Adipocyte (in vitro differentiated cells): Measurements from ENCODE around the gene APMAP.
"Not testable (repeated sequence)": the region's sequence is repeated elsewhere in the genome, so short reads cannot be mapped to it uniquely, and the experiment has no call there.

ENCODE experiments used
- DNase-seq: peaks from one replicate; pipeline ENCODE4 v3.0.0-alpha.2; 2015; ENCODE audit warnings: low read depth
- H3K27me3 ChIP-seq: replicated peaks from 2 replicates; pipeline ENCODE4 v1.7.0; 2013; ENCODE audit warnings: mild to moderate bottlenecking, low read length, moderate library complexity; ENCODE audit not compliant: control insufficient read depth, insufficient read depth
- H3K36me3 ChIP-seq: 2 replicates; pipeline ENCODE4 v1.7.0; 2013; ENCODE audit warnings: low read length, mild to moderate bottlenecking, moderate library complexity; ENCODE audit not compliant: control insufficient read depth, insufficient read depth, severe bottlenecking
- H3K4me1 ChIP-seq: 2 replicates; pipeline ENCODE4 v1.7.0; 2013; ENCODE audit warnings: mild to moderate bottlenecking, low read length, moderate library complexity; ENCODE audit not compliant: control insufficient read depth, insufficient read depth
- H3K4me3 ChIP-seq: 2 replicates; pipeline ENCODE4 v1.7.0; 2013; ENCODE audit warnings: mild to moderate bottlenecking, low read length, moderate library complexity
- H3K9ac ChIP-seq: 2 replicates; pipeline ENCODE4 v1.7.0; 2013; ENCODE audit warnings: mild to moderate bottlenecking, low read length, moderate library complexity
- H3K9me3 ChIP-seq: 2 replicates; pipeline ENCODE4 v1.7.0; 2013; ENCODE audit warnings: mild to moderate bottlenecking, low read length, moderate library complexity; ENCODE audit not compliant: control insufficient read depth

Gene APMAP

DNA sequence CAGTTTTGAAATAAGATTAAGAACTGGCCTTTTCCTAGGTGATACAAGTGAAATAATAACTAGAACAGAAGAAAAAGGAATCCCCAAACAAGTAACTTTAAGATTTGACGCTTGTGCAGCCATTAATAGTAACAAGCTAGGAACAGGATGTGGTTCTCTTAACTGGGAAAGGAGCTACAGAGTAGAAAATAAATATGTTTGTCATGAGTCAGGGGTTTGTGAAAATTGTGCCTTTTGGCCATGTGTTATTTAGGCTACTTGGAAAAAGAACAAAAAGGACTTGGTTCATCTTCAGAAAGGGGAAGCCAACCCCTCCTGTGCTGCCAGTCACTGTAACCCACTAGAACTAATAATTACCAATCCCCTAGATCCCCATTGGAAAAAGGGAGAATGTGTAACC is 60.7 kb downstream of the APMAP start:
- not testable (repeated sequence) for H3K9ac ChIP-seq, H3K4me1 ChIP-seq, H3K9me3 ChIP-seq, DNase-seq, H3K36me3 ChIP-seq, H3K4me3 ChIP-seq
- H3K27me3 ChIP-seq = peaks cover 11% of the 10 kb centered on the region

DNA sequence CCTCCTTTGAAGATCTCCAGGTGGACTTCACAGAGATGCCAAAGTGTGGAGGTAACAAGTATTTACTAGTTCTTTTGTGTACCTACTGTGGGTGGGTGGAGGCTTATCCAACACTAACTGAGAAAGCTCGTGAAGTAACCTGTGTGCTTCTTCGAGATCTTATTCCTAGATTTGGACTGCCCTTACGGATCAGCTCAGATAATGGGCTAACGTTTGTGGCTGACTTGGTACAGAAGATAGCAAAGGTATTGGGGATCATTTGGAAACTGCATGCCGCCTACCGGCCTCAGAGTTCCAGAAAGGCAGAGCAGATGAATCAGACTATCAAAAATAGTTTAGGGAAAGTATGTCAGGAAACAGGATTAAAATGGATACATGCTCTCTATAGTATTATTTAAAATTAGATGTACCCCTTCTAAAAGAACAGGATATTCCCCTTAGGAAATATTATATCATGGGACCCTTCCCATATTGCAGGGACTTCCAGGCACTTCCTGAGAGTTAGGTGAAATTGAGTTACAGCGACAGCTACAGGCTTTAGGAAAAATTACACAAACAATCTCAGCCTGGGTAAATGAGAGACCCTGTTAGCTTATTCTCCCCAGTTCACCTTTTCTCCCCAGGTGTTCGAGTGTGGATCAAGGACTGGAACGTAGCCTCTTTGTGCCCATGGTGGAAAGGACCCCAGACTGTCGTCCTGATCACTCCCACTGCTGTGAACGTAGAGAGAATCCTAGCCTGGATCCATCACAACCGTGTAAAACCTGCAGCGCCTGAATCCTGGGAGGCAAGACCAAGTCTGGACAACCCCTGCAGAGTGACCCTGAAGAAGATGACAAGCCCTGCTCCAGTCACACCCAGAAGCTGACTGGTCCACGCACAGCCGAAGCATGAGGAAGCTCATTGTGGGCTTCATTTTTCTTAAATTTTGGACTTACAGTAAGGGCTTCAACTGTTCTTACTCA is 61.5 kb downstream of the APMAP start:
- H3K9me3 ChIP-seq, H3K9ac ChIP-seq, H3K4me3 ChIP-seq, DNase-seq, H3K4me1 ChIP-seq, H3K36me3 ChIP-seq: not testable (repeated sequence)
- H3K27me3 ChIP-seq = peaks cover 11% of the 10 kb centered on the region

DNA sequence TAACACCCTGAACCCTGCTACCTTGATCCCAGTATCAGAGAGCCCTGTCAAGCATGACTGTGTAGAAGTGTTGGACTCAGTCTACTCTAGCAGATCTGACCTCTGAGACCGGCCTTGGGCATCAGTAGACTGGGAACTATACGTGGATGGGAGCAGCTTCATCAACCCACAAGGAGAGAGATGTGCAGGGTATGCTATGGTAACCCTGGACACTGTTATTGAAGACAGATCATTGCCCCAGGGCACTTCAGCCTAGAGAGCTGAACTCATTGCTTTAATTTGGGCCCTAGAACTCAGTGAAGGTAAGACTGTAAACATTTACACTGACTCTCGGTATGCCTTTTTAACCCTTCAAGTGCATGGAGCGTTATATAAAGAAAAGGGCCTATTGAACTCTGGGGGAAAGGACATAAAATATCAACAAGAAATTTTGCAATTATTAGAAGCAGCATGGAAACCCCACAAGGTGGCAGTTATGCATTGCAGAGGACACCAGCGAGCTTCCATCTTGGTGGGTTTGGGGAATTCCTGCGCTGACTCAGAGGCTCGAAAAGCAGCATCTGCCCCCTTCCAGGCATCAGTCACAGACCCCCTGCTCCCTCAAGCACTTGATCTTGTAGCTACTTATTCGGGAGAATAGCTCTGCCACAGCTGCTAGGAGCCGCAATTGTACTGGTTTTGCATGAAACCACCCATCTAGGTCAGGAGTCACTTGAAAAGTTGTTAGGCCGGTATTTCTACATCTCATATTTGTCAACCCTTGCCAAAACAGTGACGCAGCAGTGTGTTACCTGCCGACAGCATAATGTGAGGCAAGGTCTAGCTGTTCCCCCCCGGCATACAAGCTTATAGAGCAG is 62.5 kb downstream of the APMAP start:
- not testable (repeated sequence) for H3K4me3 ChIP-seq, H3K4me1 ChIP-seq, H3K9me3 ChIP-seq, DNase-seq, H3K36me3 ChIP-seq, H3K9ac ChIP-seq
- peaks cover 11% of the 10 kb centered on the region for H3K27me3 ChIP-seq

DNA sequence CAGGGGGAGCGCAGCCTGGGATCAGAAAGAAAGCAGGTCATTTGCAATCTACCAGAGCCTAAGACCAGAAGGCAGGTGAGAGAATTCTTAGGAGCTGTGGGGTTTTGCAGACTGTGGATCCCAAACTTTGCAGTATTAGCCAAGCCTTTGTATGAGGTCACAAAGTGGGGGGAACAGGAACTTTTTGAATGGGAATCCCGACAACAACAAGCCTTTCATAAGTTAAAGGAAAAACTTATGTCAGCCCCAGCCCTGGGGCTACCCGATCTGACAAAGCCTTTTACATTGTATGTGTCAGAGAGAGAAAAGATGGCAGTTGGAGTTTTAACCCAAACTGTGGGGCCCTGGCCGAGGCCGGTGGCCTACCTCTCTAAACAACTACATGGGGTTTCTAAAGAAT is 63.3 kb downstream of the APMAP start:
- H3K27me3 ChIP-seq = peaks cover 11% of the 10 kb centered on the region
- H3K36me3 ChIP-seq, DNase-seq, H3K4me1 ChIP-seq, H3K9me3 ChIP-seq, H3K9ac ChIP-seq, H3K4me3 ChIP-seq: not testable (repeated sequence)

DNA sequence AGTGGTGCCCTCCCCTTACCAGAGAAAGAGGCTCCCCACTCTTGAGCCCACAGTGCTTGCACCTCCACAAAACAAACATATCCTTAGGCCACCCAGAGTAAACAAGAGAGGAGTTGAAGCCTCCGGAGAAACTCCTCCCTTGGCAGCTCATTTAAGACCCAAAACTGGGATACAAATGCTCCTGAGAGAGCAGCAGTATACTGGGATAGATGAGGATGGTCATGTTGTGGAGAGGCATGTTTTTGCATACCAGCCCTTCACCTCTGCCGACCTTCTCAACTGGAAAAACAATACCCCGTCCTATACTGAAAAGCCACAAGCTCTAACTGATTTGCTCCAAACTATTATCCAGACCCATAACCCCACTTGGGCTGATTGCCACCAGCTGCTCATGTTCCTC is 71.8 kb downstream of the APMAP start:
- DNase-seq = not testable (repeated sequence)

DNA sequence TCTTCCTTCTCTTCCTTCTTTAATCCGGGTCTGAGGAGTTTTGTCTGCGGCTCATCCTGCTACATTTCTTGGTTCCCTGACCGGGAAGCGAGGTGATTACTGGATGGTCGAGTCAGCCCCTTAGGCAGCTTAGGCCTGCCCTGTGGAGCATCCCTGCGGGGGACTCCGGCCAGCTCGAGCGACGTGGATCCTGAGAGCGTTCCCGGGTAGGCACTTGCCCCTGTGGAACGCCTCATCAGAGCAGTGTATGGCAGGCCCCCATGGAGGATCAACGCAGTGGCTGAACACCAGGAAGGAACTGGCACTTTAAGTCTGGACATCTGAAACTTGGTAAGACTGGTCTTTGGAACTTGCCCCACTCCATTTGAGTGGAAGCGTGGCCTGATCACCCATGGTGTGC is 72.9 kb downstream of the APMAP start:
- not testable (repeated sequence) for H3K36me3 ChIP-seq, H3K9me3 ChIP-seq, DNase-seq, H3K9ac ChIP-seq, H3K4me1 ChIP-seq, H3K4me3 ChIP-seq
- peaks cover 26% of the 10 kb centered on the region for H3K27me3 ChIP-seq

More for the DNA sequence above, 71.8 kb downstream of the APMAP start:
- H3K4me1 ChIP-seq, H3K4me3 ChIP-seq, H3K9ac ChIP-seq, H3K36me3 ChIP-seq, H3K9me3 ChIP-seq: not testable (repeated sequence)
- H3K27me3 ChIP-seq = peaks cover 26% of the 10 kb centered on the region

DNA sequence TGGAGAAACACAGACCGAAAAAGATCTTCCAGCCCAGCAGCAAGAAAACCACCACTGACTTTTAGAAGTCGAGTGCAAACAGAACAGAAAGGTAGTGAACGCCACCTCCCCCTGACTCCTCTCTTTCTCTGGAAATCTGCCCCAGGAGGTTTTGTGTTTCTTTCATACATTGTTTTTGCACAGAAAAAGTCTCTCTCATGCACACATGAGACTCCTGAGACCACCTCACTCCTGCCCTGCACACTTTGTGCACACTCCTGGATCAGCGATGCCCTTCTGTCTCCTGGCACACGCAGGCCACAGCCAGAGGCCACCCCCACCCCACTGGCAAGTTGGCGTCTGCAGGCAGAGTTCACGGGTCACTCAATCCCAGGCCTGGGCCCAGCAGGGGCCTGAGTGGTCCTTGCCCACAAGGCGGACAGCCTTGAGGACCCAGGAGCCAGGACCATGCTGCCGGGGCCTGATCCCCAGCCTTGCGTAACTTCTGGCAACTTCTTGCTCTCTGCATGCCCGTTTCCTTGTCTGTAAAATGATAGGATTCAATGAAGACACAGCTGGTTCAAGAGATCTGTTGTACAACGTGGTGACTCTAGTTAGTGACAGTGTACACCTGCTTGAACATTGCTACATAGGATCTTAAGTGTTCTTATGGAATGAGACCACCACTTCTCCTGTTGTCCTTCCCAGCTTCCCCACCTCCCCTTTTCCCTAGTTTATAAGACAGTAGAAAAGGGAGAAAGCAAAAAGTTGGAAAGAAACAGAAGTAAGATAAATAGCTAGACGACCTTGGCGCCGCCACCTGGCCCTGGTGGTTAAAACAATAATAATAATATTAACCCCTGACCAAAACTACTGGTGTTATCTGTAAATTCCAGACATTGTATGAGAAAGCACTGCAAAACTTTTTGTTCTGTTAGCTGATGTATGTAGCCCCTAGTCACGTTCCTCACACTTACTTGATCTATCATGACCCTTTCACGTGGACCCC is 73.7 kb downstream of the APMAP start:
- peaks cover 26% of the 10 kb centered on the region for H3K27me3 ChIP-seq
- peak overlapping the region; percentile 22 for H3K9ac ChIP-seq
- peaks cover 8% of the 10 kb centered on the region for H3K4me1 ChIP-seq
- no peak for DNase-seq
- no peaks in the 10 kb centered on the region for H3K9me3 ChIP-seq
- H3K36me3 ChIP-seq = no peaks in the 10 kb centered on the region
- peak overlapping the region; percentile 19 for H3K4me3 ChIP-seq

DNA sequence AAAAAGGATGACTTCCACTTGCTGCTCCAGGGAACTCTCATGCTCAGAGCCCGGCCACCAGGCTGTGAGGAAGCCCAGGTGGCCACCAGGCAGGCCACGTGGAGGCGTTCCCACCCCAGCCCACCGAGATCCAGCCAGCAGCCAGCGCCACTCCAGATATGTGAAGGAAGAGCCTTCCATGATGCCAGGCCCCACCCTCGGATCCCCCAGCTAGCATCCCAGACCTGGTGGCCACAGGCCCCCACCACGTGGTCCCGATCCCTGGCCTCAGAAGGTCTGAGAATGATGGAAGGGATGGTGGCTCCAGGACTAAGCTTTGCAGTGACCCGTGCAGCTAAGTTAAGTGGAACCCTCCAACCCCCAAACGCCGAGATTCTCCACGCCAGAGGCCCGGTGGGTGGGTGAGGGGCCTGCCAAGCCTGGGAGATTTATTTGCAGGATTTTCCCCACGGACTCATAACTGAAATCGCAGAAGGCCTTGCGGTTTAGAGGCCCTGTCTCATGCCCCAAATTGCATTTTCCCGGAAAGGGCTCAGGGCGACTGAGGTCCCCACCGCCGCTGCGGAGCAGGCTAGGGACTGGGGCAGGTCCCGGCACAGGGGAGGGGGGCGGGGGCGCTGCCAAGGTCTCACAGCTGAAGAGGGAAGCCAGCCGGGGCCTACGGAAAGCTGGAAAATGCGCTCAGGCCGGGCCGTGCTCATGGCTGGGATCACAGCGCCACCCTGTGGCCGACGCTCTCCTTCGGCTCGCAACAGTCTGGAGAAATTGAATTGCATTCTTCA is 74.6 kb downstream of the APMAP start:
- Histone ChIP-seq H3K27me3 (peaks cover 29% of the 10 kb centered on the region), H3K4me3 (no peak overlapping the region), H3K9me3 (no peaks in the 10 kb centered on the region), H3K9ac (peak overlapping the region; percentile 22), H3K4me1 (peaks cover 8% of the 10 kb centered on the region), H3K36me3 (no peaks in the 10 kb centered on the region)
- peak; percentile 92 for DNase-seq

DNA sequence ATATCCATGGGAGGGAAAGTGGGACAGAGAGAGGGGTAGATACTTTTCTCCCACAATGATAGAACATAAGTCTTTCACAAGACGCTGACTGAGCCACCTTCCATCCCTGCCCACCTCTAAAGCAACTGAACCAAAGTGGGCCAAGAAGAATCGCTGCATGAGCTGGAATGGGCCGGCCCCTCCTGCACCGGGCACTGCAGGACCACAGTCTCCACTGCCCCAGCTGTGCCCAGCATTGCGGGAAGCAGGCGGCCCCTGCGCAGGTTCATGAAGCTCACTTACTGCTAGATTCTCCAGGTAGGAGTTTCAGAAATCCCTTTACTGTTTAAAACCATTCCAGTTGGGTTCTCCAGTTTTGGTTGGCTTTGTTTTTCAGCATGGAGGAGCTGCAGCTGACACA is 75.5 kb downstream of the APMAP start:
- DNase-seq = no peak
- H3K36me3 ChIP-seq = no peaks in the 10 kb centered on the region
- no peaks in the 10 kb centered on the region for H3K9me3 ChIP-seq
- H3K4me3 ChIP-seq = no peak overlapping the region
- no peak overlapping the region for H3K9ac ChIP-seq
- H3K4me1 ChIP-seq = peaks cover 8% of the 10 kb centered on the region
- peaks cover 30% of the 10 kb centered on the region for H3K27me3 ChIP-seq

DNA sequence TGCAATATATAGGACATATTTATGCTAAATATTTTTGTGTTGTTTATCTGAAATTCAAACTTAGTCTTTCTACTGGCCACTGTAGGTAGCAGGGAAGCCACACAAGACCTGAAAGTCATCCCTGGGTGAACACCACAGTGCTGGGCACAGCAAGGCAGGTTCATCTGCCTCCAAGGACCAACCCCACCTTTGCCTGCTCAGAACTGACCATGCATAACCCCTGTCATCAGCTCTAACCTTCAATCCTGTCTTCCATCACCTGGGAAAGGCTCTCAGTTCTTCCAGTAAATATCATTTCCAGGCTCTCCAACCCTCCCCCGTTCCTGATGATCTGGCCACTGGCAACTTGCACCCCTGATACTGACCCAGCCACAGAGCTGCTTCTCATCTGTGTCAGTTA is 76.1 kb downstream of the APMAP start:
- Histone ChIP-seq H3K4me3 (no peak overlapping the region), H3K9ac (no peak overlapping the region), H3K27me3 (peaks cover 33% of the 10 kb centered on the region), H3K4me1 (peaks cover 8% of the 10 kb centered on the region), H3K36me3 (no peaks in the 10 kb centered on the region), H3K9me3 (no peaks in the 10 kb centered on the region)
- DNase-seq = no peak
